Neuronal stem cell (in vitro differentiated cells): ENCODE measurements around the gene IL31. TPM values are rescaled to one million over a fixed set of nuclear protein-coding genes. Genes with fewer than 3 reads are reported as not detected.

Experiments
- DNase-seq: peaks from one replicate; pipeline ENCODE4 v3.0.0-alpha.2; 2013; ENCODE audit warnings: low spot score
- H2AFZ ChIP-seq: one replicate; pipeline ENCODE4 v1.6.1; 2013; ENCODE audit warnings: mild to moderate bottlenecking, low read length, inconsistent platforms
- H2AK5ac ChIP-seq: 2 replicates; pipeline ENCODE4 v1.6.1; 2013; ENCODE audit warnings: low read depth, mild to moderate bottlenecking, inconsistent platforms, low read length, moderate library complexity, mixed read lengths
- H2BK120ac ChIP-seq: 2 replicates; pipeline ENCODE4 v1.6.1; 2013; ENCODE audit warnings: low read depth, mild to moderate bottlenecking, inconsistent platforms, low read length, moderate library complexity, mixed read lengths
- H2BK12ac ChIP-seq: one replicate; pipeline ENCODE4 v1.6.1; 2013; ENCODE audit warnings: low read length, inconsistent platforms
- H2BK15ac ChIP-seq: 2 replicates; pipeline ENCODE4 v1.6.1; 2013; ENCODE audit warnings: mild to moderate bottlenecking, low read length, inconsistent platforms, mixed read lengths
- H2BK5ac ChIP-seq: one replicate; pipeline ENCODE4 v1.6.1; 2013; ENCODE audit warnings: inconsistent platforms, mild to moderate bottlenecking, low read length, moderate library complexity
- H3K14ac ChIP-seq: one replicate; pipeline ENCODE4 v1.6.1; 2013; ENCODE audit warnings: low read length, inconsistent platforms
- H3K18ac ChIP-seq: 2 replicates; pipeline ENCODE4 v1.6.1; 2013; ENCODE audit warnings: low read length, inconsistent platforms
- H3K23ac ChIP-seq: 2 replicates; pipeline ENCODE4 v1.6.1; 2013; ENCODE audit warnings: low read depth, mild to moderate bottlenecking, mixed read lengths, low read length, inconsistent platforms; ENCODE audit not compliant: poor library complexity
- H3K27ac ChIP-seq: replicated peaks from 3 replicates; pipeline ENCODE4 v1.5.1; 2013; ENCODE audit warnings: low read length, inconsistent platforms
- H3K27me3 ChIP-seq, 3 experiments: 2 replicates each; pipeline ENCODE4 v1.6.1; 2013; ENCODE audit warnings: low read length in 3 of 3, mild to moderate bottlenecking in 2 of 3, inconsistent platforms in 1 of 3, low read depth in 1 of 3, mixed read lengths in 1 of 3, moderate library complexity in 1 of 3; ENCODE audit not compliant: control insufficient read depth in 3 of 3, insufficient read depth in 3 of 3
- H3K36me3 ChIP-seq, 2 donors: replicated peaks in 1 of 2; 2 replicates each; pipeline ENCODE4 v1.6.1; 2013; ENCODE audit warnings: low read length in 2 of 2; ENCODE audit not compliant: control insufficient read depth in 2 of 2, insufficient read depth in 2 of 2
- H3K4ac ChIP-seq: 2 replicates; pipeline ENCODE4 v1.6.1; 2013; ENCODE audit warnings: inconsistent platforms, mild to moderate bottlenecking, low read length, moderate library complexity
- H3K4me1 ChIP-seq, 2 donors: 1 replicate in 1 of 2; 2 replicates in 1 of 2; pipeline ENCODE4 v1.6.1; 2013; ENCODE audit warnings: low read length in 2 of 2, low read depth in 1 of 2; ENCODE audit not compliant: control insufficient read depth in 2 of 2, insufficient read depth in 1 of 2
- H3K4me2 ChIP-seq: one replicate; pipeline ENCODE4 v1.6.1; 2013; ENCODE audit warnings: mild to moderate bottlenecking, low read length, inconsistent platforms; ENCODE audit not compliant: insufficient read depth, poor library complexity, severe bottlenecking
- H3K4me3 ChIP-seq, 2 donors: 2 replicates each; pipeline ENCODE4 v1.5.1; 2013; ENCODE audit warnings: low read length in 2 of 2, mild to moderate bottlenecking in 2 of 2, inconsistent platforms in 1 of 2, moderate library complexity in 1 of 2
- H3K79me1 ChIP-seq: one replicate; pipeline ENCODE4 v1.6.1; 2013; ENCODE audit warnings: low read depth, mild to moderate bottlenecking, inconsistent platforms, low read length, moderate library complexity
- H3K9ac ChIP-seq: one replicate; pipeline ENCODE4 v1.6.1; 2013; ENCODE audit warnings: mild to moderate bottlenecking, low read depth, low read length, inconsistent platforms; ENCODE audit not compliant: poor library complexity
- H3K9me3 ChIP-seq, 2 donors: replicated peaks in 1 of 2; 2 replicates each; pipeline versions ENCODE3 to v1.6.1; 2013; ENCODE audit warnings: low read length in 2 of 2, mild to moderate bottlenecking in 2 of 2, inconsistent platforms in 1 of 2, low read depth in 1 of 2, mixed read lengths in 1 of 2, moderate library complexity in 1 of 2; ENCODE audit not compliant: control insufficient read depth in 2 of 2, insufficient read depth in 1 of 2
- H4K8ac ChIP-seq: one replicate; pipeline ENCODE4 v1.6.1; 2013; ENCODE audit warnings: low read depth, mild to moderate bottlenecking, inconsistent platforms, low read length, moderate library complexity
- H4K91ac ChIP-seq: one replicate; pipeline ENCODE4 v1.6.1; 2013; ENCODE audit warnings: low read length, low read depth, mild to moderate bottlenecking, inconsistent platforms; ENCODE audit not compliant: poor library complexity
- WGBS, 2 donors: extraction: QIAGEN DNeasy Blood & Tissue Kit; methylation state at CpG; one replicate each; pipeline ENCODE4 v1.1.7; 2013; ENCODE audit warnings: missing lambda C conversion rate in 2 of 2, mixed read lengths in 1 of 2; ENCODE audit not compliant: insufficient read length in 2 of 2, insufficient replicate concordance in 1 of 2; ENCODE audit errors: extremely low coverage in 2 of 2; 5-methylcytosine and 5-hydroxymethylcytosine counted together
- polyA plus RNA-seq, 2 experiments: library from polyadenylated mRNA; stranded (reverse); fragments of 200-250 nt; gene quantifications; one replicate each; pipeline ENCODE4 v1.2.3, GENCODE V29; 2013

IL31 gene
- polyA plus RNA-seq (2013, experiment 1 of 2), result not detected
- polyA plus RNA-seq (2013, experiment 2 of 2), result not detected

- H3K18ac ChIP-seq, result no peak within 1 kb of the TSS
- H4K8ac ChIP-seq, result no peak within 1 kb of the TSS
- H3K4me2 ChIP-seq, result no peak within 1 kb of the TSS
- peaks cover 0 to 10% (median 0%) of the 10 kb centered on the region in 3 experiments for H3K27me3 ChIP-seq
- WGBS, 2 donors, result no CpG with 5 or more reads among the region's 17 CpGs
- H3K27ac ChIP-seq, result no peak within 1 kb of the TSS
- H3K79me1 ChIP-seq, result no peaks in the 10 kb centered on the region
- no peak within 1 kb of the TSS for H2AK5ac ChIP-seq
- no peak within 1 kb of the TSS for H3K4me3 ChIP-seq
- no peak within 1 kb of the TSS for H3K9ac ChIP-seq
- H3K14ac ChIP-seq, result no peak within 1 kb of the TSS
- no peak within 1 kb of the TSS for H3K4ac ChIP-seq
- no peak within 1 kb of the TSS for H2BK15ac ChIP-seq
- no peaks in the 10 kb centered on the region for H3K4me1 ChIP-seq
- H4K91ac ChIP-seq, result no peak within 1 kb of the TSS
- no peak within 1 kb of the TSS for H2BK5ac ChIP-seq
- no peak within 1 kb of the TSS for H2BK12ac ChIP-seq
- H2AFZ ChIP-seq, result peak within 1 kb of the TSS; percentile 22
- no peaks in the 10 kb centered on the region for H3K36me3 ChIP-seq
- no peak within 1 kb of the TSS for H3K23ac ChIP-seq
- no peak within 1 kb of the TSS for H2BK120ac ChIP-seq
- no peak for DNase-seq
- H3K9me3 ChIP-seq, result no peaks in the 10 kb centered on the region
Measured at GRCh38 chr12:122174155-122174845, at the start of gene IL31. Gene IL31 (minus strand): TSS chr12:122174221. CDS start chr12:122174172, 49 bp downstream.

GRCh38 chr12:122216445-122216844 lies 42.4 kb upstream of the IL31 start:
- no peak overlapping the region for H2BK12ac ChIP-seq
- no peak overlapping the region for H3K23ac ChIP-seq
- no peak overlapping the region for H3K9ac ChIP-seq
- no peak overlapping the region for H3K14ac ChIP-seq
- H3K27me3 ChIP-seq, result no peaks in the 10 kb centered on the region
- H3K4ac ChIP-seq, result no peak overlapping the region
- no peak overlapping the region for H3K4me2 ChIP-seq
- H3K18ac ChIP-seq, result no peak overlapping the region
- no peak overlapping the region for H4K8ac ChIP-seq
- no CpG with 5 or more reads among the region's 1 CpG for WGBS, 2 donors
- peaks cover 46 to 96% of the 10 kb centered on the region in 2 donors for H3K36me3 ChIP-seq
- no peak overlapping the region for H4K91ac ChIP-seq
- no peak overlapping the region for H3K4me3 ChIP-seq
- H3K4me1 ChIP-seq, result no peaks in the 10 kb centered on the region
- no peaks in the 10 kb centered on the region for H3K9me3 ChIP-seq
- DNase-seq, result no peak
- no peak overlapping the region for H2BK5ac ChIP-seq
- no peak overlapping the region for H2BK15ac ChIP-seq
- H3K27ac ChIP-seq, result no peak overlapping the region
- no peak overlapping the region for H2BK120ac ChIP-seq
- H2AK5ac ChIP-seq, result no peak overlapping the region
- H2AFZ ChIP-seq, result no peak overlapping the region
- peaks cover 3% of the 10 kb centered on the region for H3K79me1 ChIP-seq

GRCh38 chr12:122215771-122216170 lies 41.8 kb upstream of the IL31 start:
- peaks cover 45 to 96% of the 10 kb centered on the region in 2 donors for H3K36me3 ChIP-seq

GRCh38 chr12:122208073-122208820 lies 34.2 kb upstream of the IL31 start:
- Histone ChIP-seq H4K91ac (no peak overlapping the region), H3K4ac (no peak overlapping the region), H2BK120ac (no peak overlapping the region), H2AK5ac (no peak overlapping the region), H3K27me3 (peaks cover 5 to 24% (median 22%) of the 10 kb centered on the region in 3 experiments), H3K18ac (no peak overlapping the region), H3K4me2 (no peak overlapping the region), H3K36me3 (peaks cover 35 to 68% of the 10 kb centered on the region in 2 donors), H3K4me1 (peaks cover 0 to 5% of the 10 kb centered on the region in 2 donors), H2AFZ (no peak overlapping the region), H2BK12ac (no peak overlapping the region), H3K4me3 (no peak overlapping the region), H2BK5ac (no peak overlapping the region), H4K8ac (no peak overlapping the region), H2BK15ac (no peak overlapping the region), H3K9ac (no peak overlapping the region), H3K9me3 (no peaks in the 10 kb centered on the region), H3K79me1 (peaks cover 2% of the 10 kb centered on the region), H3K23ac (no peak overlapping the region), H3K14ac (no peak overlapping the region), H3K27ac (no peak overlapping the region)
- no CpG with 5 or more reads among the region's 18 CpGs for WGBS, 2 donors
- no peak for DNase-seq

More at GRCh38 chr12:122215771-122216170, 41.8 kb upstream of the IL31 start:
- no peak overlapping the region for H2BK12ac ChIP-seq
- H3K27me3 ChIP-seq, result no peaks in the 10 kb centered on the region
- no peak overlapping the region for H3K4ac ChIP-seq
- no peak for DNase-seq
- no peak overlapping the region for H2AFZ ChIP-seq
- no peak overlapping the region for H4K91ac ChIP-seq
- no peak overlapping the region for H2AK5ac ChIP-seq
- no peaks in the 10 kb centered on the region for H3K9me3 ChIP-seq
- no peak overlapping the region for H3K27ac ChIP-seq
- no peak overlapping the region for H2BK15ac ChIP-seq
- H3K4me1 ChIP-seq, result no peaks in the 10 kb centered on the region
- no peak overlapping the region for H3K4me3 ChIP-seq
- no peak overlapping the region for H3K4me2 ChIP-seq
- no peak overlapping the region for H3K23ac ChIP-seq
- no peak overlapping the region for H3K14ac ChIP-seq
- no CpG with 5 or more reads among the region's 5 CpGs for WGBS, 2 donors
- no peak overlapping the region for H3K9ac ChIP-seq
- no peak overlapping the region for H2BK5ac ChIP-seq
- H2BK120ac ChIP-seq, result no peak overlapping the region
- H3K18ac ChIP-seq, result no peak overlapping the region
- peaks cover 3% of the 10 kb centered on the region for H3K79me1 ChIP-seq
- no peak overlapping the region for H4K8ac ChIP-seq
